Stimulated activated CD4-positive, alpha-beta T cell treated with anti-CD3 and anti-CD28 coated beads, Interleukin-1b, Interleukin-23, amount 100 ng/mL, for 24 hours (primary cell): ENCODE data around the gene VCPKMT.
A peak's percentile ranks its signal among the peaks of the same experiment; 100 is the strongest.

Experiments used
- DNase-seq, 4 experiments: peaks; one replicate each; pipeline ENCODE4 v3.0.0-alpha.2; 2020; ENCODE audit warnings: low read depth in 4 of 4, low spot score in 1 of 4

The VCPKMT gene

DNA sequence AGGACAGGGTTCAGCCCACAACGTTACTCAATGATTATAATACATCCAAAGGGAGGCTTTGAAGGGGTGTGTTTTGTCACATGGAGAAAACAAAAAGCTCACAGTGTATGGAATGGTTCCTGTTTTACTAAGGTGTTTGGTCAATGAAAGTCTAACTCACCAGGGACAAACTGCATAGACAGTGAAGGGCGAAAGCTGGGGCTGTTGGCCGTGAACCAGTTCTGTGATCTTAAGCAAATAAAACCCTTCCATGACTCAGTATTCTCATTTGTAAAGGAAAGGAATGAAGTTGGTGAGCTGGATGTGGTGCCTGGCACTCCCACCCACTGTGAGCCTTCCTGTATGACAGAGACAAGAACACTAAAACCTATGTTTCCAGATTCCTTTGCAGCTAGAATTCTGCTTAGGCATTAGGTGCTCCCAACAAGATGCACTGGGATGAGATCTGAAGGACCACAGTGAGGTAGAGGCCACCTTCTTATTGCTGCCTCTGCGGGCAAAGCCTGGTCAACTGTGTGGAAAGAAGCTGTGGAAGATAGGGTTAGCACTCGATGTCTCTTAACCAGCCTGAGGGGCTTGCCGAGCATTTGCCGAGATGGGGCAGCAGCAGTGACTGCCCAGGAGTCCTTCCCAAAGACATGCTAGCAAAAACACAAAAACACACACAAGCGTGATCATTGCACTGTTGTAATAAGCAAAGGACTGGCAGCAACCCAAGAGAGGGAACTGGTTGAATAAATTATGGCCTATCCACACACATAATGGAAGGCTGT, 48.5 kb downstream of the VCPKMT start:
- no peak for DNase-seq

DNA sequence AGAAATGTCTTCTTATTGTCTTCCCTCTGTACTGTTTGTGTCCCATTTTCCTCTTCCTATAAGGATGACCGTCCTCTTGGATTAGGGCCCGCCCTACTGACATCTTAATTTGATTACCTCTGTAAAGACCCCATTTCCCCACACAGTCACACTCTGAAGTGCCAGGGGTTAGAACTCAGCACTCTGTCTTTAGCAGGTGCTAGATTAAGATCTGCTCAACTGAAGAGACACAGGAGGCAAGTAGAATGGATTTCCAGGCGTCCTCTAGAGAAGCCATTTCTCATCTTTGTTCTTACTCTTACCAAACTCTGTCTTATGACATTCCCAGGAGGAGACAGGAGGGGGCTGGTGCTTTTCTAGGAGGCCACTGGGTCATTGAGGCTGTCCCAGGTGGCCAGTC, 50.8 kb downstream of the VCPKMT start:
- DNase-seq, result no peak

DNA sequence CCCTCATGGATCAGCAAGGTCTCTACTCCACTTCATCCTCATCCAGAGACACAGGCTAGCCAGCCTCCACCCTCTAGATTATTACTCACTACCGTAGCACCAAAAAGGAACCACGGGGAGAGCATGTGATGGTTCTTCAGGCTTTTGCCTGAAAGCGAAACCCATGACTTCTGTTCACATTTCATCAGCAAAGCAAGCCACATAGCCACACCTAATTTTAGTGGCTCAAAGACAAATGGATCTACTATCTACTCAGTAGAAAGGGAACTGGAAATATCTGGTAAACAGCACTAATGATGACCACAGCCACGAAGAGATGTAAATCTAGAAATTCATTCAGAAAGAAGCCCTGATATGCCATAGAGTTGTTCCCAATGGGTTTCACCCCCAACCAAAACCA, 51.4 kb downstream of the VCPKMT start:
- no peak for DNase-seq

DNA sequence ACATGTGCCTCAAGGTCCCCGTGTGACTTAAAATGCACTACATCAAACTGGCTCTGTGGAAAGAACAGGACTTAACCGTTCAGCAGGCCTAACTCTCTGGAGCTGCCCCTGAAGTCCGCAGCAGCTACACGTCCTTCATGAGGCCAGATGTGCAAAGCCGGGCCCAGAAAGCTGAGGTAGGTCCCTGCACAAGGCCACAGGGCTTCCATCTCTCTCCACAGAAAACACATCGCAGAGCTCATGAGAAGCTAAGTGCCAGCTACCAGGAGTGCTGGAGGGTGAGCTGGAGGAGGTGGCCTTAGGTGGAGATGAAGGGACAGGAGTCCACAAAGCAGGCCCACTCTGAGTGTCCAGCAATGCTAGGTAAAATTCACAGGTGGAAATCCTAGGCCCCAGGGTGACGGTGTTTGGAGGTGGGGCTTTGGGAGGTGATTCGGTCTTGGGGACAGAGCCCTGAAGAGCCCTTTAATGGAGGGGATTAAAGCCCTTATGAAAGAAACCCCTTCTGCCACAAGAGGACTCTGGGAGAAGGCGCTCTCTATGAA, 52.4 kb downstream of the VCPKMT start:
- DNase-seq, result no peak

DNA sequence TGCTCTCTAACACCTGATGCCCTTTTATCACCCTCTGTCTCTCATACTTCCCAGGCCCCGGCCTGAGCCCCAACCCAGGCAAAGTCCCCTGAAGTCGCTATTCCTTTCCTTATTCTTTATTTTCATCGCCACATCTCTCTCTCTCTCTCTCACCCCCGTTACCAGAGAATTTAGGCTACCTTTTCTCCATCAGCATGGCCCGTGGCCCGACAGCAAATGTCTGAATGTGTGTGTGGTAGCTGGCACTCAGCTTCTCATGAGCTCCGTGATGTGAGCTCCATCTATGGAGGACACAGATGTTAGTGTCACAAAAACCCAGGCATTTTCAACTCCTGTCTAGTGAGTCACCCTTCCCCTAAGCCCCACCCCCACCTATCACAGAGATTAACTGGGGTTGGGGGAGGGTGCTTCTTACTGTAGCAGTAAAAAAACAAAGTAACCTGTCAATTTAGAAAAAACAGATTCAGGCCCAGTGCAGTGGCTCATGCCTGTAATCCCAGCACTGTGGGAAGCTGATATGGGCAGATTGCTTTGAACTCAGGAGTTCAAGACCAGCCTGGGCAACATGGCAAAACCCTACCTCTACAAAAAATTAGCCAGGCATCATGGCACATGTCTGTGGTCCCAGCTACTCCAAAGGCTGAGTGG, 53.8 kb downstream of the VCPKMT start:
- DNase-seq, result peak; percentile 45 to 72 (median 58)

DNA sequence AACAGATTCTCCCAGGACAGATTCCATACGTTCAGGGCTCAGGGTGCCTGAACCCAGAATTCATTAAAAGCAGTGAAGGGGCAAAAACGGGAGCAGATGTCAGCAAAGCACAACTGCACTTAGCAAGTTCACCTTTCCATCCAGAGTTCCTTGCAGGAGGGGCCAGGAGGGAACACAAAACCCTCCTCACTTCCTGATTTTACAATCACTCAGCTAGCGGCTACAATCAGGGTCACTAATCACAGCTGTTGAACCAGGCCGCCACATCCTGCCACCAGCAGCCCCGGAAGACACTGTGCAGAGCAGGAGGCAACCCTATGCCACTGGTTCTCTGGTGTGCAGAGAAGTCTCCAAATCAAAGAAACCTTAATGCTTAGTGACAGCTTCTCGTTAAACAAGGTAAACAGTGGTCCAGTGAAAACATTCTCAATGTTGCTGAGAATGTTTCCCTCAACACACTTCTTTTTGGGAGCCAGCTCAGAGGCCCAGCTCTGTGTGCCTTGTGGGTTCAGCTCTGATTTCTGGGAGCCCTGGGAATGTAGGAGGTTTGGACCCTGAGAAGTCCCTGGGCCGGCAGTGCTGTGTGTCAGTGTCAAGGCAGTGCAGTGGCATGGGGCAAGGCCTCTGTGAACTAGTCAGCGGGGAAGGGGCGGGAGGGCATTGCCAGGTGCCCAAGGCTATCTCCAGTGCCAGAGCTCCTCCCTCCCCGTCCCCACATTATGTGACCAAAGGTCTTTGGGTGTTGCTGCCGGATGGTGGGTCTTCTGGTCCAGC, 54.5 kb downstream of the VCPKMT start:
- peak in 1 of 4 experiments; percentile 36 for DNase-seq

DNA sequence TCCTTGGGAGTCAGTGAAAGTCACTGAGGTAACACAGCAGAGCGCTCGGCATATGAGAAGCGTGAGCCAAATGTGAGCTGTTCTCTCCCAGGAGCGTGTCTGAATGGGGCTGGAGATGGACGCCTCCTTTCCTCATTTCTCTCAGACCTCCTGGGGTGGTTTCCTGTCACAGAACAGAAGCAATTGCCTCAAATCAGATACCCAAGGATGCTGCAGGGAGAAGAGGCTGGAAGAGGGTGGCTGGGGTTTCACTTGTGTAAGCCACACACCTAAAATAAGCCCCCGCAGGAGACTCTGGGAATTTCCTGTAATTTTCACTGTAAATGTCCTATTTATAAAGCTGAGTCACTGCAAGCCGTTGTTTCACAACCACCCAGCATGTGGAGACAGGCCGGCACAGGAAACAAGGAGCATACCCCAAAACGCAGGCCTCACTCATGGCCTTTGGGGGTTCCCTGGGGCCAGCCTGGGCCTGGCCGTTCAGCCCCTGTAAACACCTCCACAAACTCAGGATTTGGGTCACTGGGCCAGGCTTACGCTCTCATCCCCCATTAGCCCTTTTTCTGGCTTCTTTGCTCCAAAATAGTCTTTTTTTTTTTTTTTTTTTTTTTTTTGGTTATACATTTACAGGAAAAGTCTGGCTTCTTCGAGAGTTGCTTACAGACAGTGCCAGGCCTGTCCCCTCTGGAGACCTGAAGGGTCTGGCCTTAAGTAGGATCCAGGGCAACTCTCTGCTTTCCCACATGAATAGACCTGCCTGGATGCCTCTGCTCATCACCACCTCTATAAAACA, 55.3 kb downstream of the VCPKMT start:
- peak in 1 of 4 experiments; percentile 30 for DNase-seq

DNA sequence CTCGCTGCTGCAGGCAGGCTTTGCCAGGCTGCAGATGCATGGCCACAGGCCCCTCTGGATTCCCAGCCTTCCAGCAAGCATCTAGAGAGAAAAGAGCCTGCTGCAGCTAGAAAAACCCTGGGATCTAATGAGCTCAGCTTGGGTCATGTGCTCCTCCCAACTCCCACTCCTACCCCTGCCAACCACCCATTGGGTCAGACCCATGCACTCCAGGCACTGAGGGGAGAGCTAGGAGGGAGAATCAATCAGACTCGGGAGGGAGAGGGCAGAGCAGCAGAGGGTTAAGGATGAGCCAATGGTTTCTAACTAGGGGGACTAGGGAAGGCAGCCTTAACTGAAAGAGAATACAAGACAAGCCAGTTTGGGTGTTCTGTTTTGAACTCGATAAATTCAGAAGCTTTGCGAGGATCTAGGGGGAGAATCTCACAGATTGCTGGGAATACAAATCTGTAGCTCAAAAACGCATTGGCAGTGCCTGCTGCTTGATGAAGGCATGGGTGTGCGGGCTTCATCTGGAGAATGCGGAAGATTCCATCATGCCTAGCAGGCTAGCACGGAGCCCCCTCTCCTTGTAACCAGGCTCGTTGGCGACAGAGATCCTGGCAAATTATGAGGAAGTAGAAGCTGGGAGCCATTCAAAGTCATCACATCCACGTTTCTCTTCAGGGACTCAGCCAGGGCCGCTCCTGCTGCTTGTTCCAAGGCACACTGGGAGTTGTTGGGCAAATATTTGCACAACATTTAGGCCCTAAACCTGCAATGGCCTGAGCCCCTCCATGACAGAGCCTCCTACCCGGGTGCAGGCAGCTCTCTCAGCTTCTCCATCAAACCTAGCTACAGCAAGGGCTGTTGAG, 56.4 kb downstream of the VCPKMT start:
- DNase-seq, result no peak
